ENCODE results near the gene SLAIN1. TPM values are rescaled to one million over a fixed set of nuclear protein-coding genes. Genes with fewer than 3 reads are reported as not detected.

SLAIN1 gene
- total and polyA plus RNA-seq, 2 of the 4 experiments (the other 2 are of a cell fraction) = 0.29 to 0.36 TPM

DNA sequence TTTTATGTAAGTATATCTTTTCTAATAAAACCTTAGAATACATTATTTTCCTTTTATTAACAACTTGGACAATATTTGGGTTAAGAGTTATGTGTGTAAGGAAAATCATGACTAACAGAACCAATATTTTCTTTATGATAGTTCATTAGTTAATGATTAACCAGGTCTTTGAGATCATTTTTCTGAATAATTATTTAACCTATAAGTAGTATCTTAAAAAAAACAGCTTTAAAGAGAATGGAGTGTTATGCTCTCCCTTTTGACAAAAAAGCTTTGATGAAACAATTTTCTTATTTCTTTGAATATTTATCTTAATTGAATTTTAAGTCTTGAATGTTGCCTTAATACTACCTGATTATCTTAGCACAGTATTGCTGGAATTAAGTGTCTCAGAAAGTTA is 3.8 kb downstream of the SLAIN1 start:
- ATAC-seq (ENCODE audit: low read depth) (no peak), DNase-seq (no peak)
- BruUV-seq (replicated peaks) = no TSS peak
- Histone ChIP-seq H3K36me3 (ENCODE audit: control insufficient read depth, insufficient read depth, low read length) (no peaks in the 10 kb centered on the region), H3K27me3 (ENCODE audit: control insufficient read depth, insufficient read depth, low read length) (peaks cover 16% of the 10 kb centered on the region), H3K79me1 (ENCODE audit: low read depth in 1 of 2, low read length in 2 of 2) (no peaks in the 10 kb centered on the region), H3K56ac (ENCODE audit: extremely low read depth, insufficient read depth, low read length) (no peak overlapping the region), H2AK9ac (replicated peaks; ENCODE audit: low read depth, low read length, poor library complexity) (no peak overlapping the region), H3K4ac (ENCODE audit: low read depth, low read length) (no peak overlapping the region), H4K5ac (ENCODE audit: low read depth, low read length) (no peak overlapping the region), H3K18ac (ENCODE audit: low read depth, low read length) (no peak overlapping the region), H3K4me1 (ENCODE audit: control insufficient read depth, insufficient read depth, low read length) (no peaks in the 10 kb centered on the region), H2BK15ac (ENCODE audit: low read depth, low read length) (no peak overlapping the region), H4K20me1 (ENCODE audit: insufficient read depth, low read length) (no peaks in the 10 kb centered on the region), H2AK5ac (ENCODE audit: low read depth, low read length) (no peak overlapping the region), H4K91ac (ENCODE audit: insufficient read depth, low read depth, low read length) (no peak overlapping the region), H2BK20ac (ENCODE audit: low read depth, low read length) (no peak overlapping the region), H3K9me1 (ENCODE audit: insufficient read depth, low read length) (no peaks in the 10 kb centered on the region), H3K9me3 (ENCODE audit: control insufficient read depth, insufficient read depth, low read length) (no peaks in the 10 kb centered on the region), H3K4me2 (ENCODE audit: low read depth, low read length) (no peak overlapping the region), H3K9ac (ENCODE audit: low read depth, low read length) (no peak overlapping the region), H2BK5ac (ENCODE audit: low read depth, low read length, poor library complexity, severe bottlenecking) (no peak overlapping the region), H4K8ac (ENCODE audit: low read depth in 2 of 2, low read length in 2 of 2) (no peak overlapping the region), H2BK120ac (ENCODE audit: low read depth, low read length) (no peak overlapping the region), H3K27ac (ENCODE audit: insufficient read depth, low read length) (no peak overlapping the region), H3K4me3 (ENCODE audit: insufficient read depth, low read depth, low read length) (no peak overlapping the region), H2AFZ (replicated peaks; ENCODE audit: low read length, poor library complexity) (no peak overlapping the region), H3K23ac (ENCODE audit: low read depth, low read length) (no peak overlapping the region), H3K14ac (replicated peaks; ENCODE audit: low read depth, low read length) (no peak overlapping the region)
- CTCF ChIA-PET = no interaction called here
- in situ Hi-C loops (cut with MboI; ENCODE audit: low sequenced_read_pairs) (no loop called here), intact Hi-C loops (cut with micrococcal nuclease) (no loop called here), dilution Hi-C loops (cut with HindIII; ENCODE audit: low sequenced_read_pairs, unreplicated experiment) (no loop called here)
- TF ChIP-seq MXI1 (IDR thresholded peaks at IDR 0.05; ENCODE audit: borderline replicate concordance, low read depth, low read length) (no peak), BHLHE40 (IDR thresholded peaks at IDR 0.05; ENCODE audit: low read depth, low read length) (no peak), FOS (IDR thresholded peaks at IDR 0.05; ENCODE audit: low read depth, low read length) (no peak), RAD21 (IDR thresholded peaks at IDR 0.05; ENCODE audit: low read length) (no peak), POLR2A (IDR thresholded peaks at IDR 0.05; ENCODE audit: low read depth, low read length) (no peak), SMC3 (IDR thresholded peaks at IDR 0.05; ENCODE audit: low read depth, low read length) (no peak), RFX5 (IDR thresholded peaks at IDR 0.05; ENCODE audit: low read depth, low read length) (no peak), MAFK (IDR thresholded peaks at IDR 0.05; ENCODE audit: low read depth, low read length) (no peak), CEBPB (IDR thresholded peaks at IDR 0.05; ENCODE audit: low read depth, low read length) (no peak), CHD1 (IDR thresholded peaks at IDR 0.05; ENCODE audit: low read depth, low read length) (no peak), MAZ (IDR thresholded peaks at IDR 0.05; ENCODE audit: borderline replicate concordance, low read depth, low read length) (no peak), NFE2L2 (IDR thresholded peaks at IDR 0.05; ENCODE audit: low read depth, low read length) (no peak), RCOR1 (IDR thresholded peaks at IDR 0.05; ENCODE audit: insufficient replicate concordance, low read length) (no peak)
- TF ChIP-seq, protein P1, sequence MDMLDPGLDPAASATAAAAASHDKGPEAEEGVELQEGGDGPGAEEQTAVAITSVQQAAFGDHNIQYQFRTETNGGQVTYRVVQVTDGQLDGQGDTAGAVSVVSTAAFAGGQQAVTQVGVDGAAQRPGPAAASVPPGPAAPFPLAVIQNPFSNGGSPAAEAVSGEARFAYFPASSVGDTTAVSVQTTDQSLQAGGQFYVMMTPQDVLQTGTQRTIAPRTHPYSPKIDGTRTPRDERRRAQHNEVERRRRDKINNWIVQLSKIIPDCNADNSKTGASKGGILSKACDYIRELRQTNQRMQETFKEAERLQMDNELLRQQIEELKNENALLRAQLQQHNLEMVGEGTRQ (IDR thresholded peaks at IDR 0.05; ENCODE audit: low read depth, low read length) = no peak
- TF ChIP-seq, protein P2, sequence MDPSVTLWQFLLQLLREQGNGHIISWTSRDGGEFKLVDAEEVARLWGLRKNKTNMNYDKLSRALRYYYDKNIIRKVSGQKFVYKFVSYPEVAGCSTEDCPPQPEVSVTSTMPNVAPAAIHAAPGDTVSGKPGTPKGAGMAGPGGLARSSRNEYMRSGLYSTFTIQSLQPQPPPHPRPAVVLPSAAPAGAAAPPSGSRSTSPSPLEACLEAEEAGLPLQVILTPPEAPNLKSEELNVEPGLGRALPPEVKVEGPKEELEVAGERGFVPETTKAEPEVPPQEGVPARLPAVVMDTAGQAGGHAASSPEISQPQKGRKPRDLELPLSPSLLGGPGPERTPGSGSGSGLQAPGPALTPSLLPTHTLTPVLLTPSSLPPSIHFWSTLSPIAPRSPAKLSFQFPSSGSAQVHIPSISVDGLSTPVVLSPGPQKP (IDR thresholded peaks at IDR 0.05; ENCODE audit: borderline replicate concordance, low read depth, low read length) = no peak
- TF ChIP-seq, protein P3, sequence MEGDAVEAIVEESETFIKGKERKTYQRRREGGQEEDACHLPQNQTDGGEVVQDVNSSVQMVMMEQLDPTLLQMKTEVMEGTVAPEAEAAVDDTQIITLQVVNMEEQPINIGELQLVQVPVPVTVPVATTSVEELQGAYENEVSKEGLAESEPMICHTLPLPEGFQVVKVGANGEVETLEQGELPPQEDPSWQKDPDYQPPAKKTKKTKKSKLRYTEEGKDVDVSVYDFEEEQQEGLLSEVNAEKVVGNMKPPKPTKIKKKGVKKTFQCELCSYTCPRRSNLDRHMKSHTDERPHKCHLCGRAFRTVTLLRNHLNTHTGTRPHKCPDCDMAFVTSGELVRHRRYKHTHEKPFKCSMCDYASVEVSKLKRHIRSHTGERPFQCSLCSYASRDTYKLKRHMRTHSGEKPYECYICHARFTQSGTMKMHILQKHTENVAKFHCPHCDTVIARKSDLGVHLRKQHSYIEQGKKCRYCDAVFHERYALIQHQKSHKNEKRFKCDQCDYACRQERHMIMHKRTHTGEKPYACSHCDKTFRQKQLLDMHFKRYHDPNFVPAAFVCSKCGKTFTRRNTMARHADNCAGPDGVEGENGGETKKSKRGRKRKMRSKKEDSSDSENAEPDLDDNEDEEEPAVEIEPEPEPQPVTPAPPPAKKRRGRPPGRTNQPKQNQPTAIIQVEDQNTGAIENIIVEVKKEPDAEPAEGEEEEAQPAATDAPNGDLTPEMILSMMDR (conservative IDR thresholded peaks at IDR 0.05; ENCODE audit: low read depth, low read length) = no peak
- POLR2A ChIA-PET (ENCODE audit: unreplicated experiment) = no interaction called here
